NAMALWA (cell line): ENCODE measurements around the gene ZNF397.

Experiments used
- DNase-seq: peaks from one replicate; pipeline ENCODE4 v3.0.0-alpha.2; 2015; ENCODE audit warnings: low spot score

ZNF397 gene

GRCh38 chr18:35296060-35296459 is 55.2 kb downstream of the ZNF397 start:
- DNase-seq, result no peak

GRCh38 chr18:35303610-35304009 is 62.8 kb downstream of the ZNF397 start:
- no peak for DNase-seq

GRCh38 chr18:35306588-35307250 is 65.9 kb downstream of the ZNF397 start:
- no peak for DNase-seq
